Activated naive CD8-positive, alpha-beta T cell (primary cell): Measurements from ENCODE around the gene CDC14C.
"Not testable (repeated sequence)": the region's sequence is repeated elsewhere in the genome, so short reads cannot be mapped to it uniquely, and the experiment has no call there.

ENCODE experiments used
- H3K27ac Mint-ChIP-seq: one replicate; pipeline ENCODE4 v1.8.0; 2021; ENCODE audit warnings: mixed read lengths
- H3K27me3 Mint-ChIP-seq: one replicate; pipeline ENCODE4 v1.8.0; 2021; ENCODE audit warnings: mixed read lengths
- H3K36me3 Mint-ChIP-seq: one replicate; pipeline ENCODE4 v1.8.0; 2021; ENCODE audit warnings: mixed read lengths
- H3K4me1 Mint-ChIP-seq: one replicate; pipeline ENCODE4 v1.8.0; 2021; ENCODE audit warnings: low read depth, mixed read lengths
- H3K4me3 Mint-ChIP-seq: one replicate; pipeline ENCODE4 v1.8.0; 2021; ENCODE audit warnings: mild to moderate bottlenecking, mixed read lengths
- H3K9me3 Mint-ChIP-seq: one replicate; pipeline ENCODE4 v1.8.0; 2021; ENCODE audit warnings: low read depth, mixed read lengths

CDC14C gene

GRCh38 chr7:48924433-48924832 lies at the start of gene CDC14C:
Gene CDC14C, plus strand, starts transcription at chr7:48924547. Its CDS starts 126 bp downstream, at chr7:48924673.
- Mint-ChIP-seq H3K27me3 (no peaks in the 10 kb centered on the region), H3K4me1 (no peaks in the 10 kb centered on the region), H3K27ac (no peak within 1 kb of the TSS), H3K36me3 (no peaks in the 10 kb centered on the region), H3K9me3 (no peaks in the 10 kb centered on the region), H3K4me3 (no peak within 1 kb of the TSS)

GRCh38 chr7:48875045-48875916 lies 49.1 kb upstream of the CDC14C start:
- H3K9me3 Mint-ChIP-seq = no peaks in the 10 kb centered on the region
- no peaks in the 10 kb centered on the region for H3K36me3 Mint-ChIP-seq
- H3K4me3 Mint-ChIP-seq = no peak overlapping the region
- no peaks in the 10 kb centered on the region for H3K27me3 Mint-ChIP-seq
- no peaks in the 10 kb centered on the region for H3K4me1 Mint-ChIP-seq
- no peak overlapping the region for H3K27ac Mint-ChIP-seq

DNA sequence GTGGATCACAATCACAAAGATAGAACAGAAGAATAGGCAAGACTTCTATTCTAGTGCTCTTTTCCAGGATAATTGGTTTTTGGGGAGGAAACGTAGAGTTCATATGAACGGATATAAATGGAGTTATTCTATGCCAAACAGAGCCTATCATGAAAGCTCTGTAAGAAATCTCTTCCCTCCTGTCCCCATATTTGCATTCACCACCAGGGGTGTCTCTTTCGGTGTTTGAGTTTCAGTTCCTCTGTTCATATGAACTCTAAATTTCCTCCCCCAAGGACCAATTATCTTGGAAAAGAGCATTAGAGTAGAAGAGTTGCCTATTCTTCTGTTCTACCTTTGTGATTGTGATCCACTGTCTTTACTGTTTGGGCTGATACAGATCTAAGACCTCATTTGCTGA lies 48.3 kb upstream of the CDC14C start:
- Mint-ChIP-seq H3K36me3 (no peaks in the 10 kb centered on the region), H3K4me1 (no peaks in the 10 kb centered on the region), H3K27ac (no peak overlapping the region), H3K27me3 (no peaks in the 10 kb centered on the region), H3K4me3 (no peak overlapping the region), H3K9me3 (no peaks in the 10 kb centered on the region)

DNA sequence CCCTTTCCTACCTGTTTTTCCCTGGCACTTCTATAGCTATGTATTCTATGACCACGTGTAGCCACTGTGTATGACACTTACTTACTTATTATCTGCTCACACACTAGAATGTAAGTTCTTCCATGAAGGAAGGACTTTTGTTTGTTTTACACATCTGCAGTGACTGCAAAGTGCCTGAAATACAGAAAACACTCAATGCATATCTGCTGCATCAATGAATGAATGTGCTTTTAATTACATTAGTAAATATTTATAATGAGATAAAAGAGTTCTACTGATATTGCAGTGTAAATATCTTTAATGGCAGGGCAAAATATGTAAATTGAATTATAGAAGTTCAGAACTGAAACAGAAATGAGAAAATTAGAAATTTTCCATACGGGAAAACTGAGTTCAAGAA lies 43.5 kb upstream of the CDC14C start:
- no peaks in the 10 kb centered on the region for H3K36me3 Mint-ChIP-seq

GRCh38 chr7:48887500-48887899 lies 36.8 kb upstream of the CDC14C start:
- Mint-ChIP-seq H3K9me3 (peaks cover 4% of the 10 kb centered on the region), H3K27me3 (no peaks in the 10 kb centered on the region), H3K27ac (no peak overlapping the region), H3K36me3 (peaks cover 2% of the 10 kb centered on the region), H3K4me3 (no peak overlapping the region), H3K4me1 (no peaks in the 10 kb centered on the region)

More for the DNA sequence above, 43.5 kb upstream of the CDC14C start:
- Mint-ChIP-seq H3K4me1 (no peaks in the 10 kb centered on the region), H3K27ac (no peak overlapping the region), H3K9me3 (no peaks in the 10 kb centered on the region), H3K27me3 (no peaks in the 10 kb centered on the region), H3K4me3 (no peak overlapping the region)

GRCh38 chr7:48894574-48894973 lies 29.8 kb upstream of the CDC14C start:
- Mint-ChIP-seq H3K27ac (no peak overlapping the region), H3K9me3 (peaks cover 4% of the 10 kb centered on the region), H3K27me3 (no peaks in the 10 kb centered on the region), H3K4me3 (no peak overlapping the region), H3K36me3 (no peaks in the 10 kb centered on the region), H3K4me1 (no peaks in the 10 kb centered on the region)

- Mint-ChIP-seq H3K4me3 (no peak overlapping the region), H3K27me3 (no peaks in the 10 kb centered on the region), H3K4me1 (no peaks in the 10 kb centered on the region), H3K36me3 (no peaks in the 10 kb centered on the region), H3K9me3 (peaks cover under 1% of the 10 kb centered on the region), H3K27ac (no peak overlapping the region)
Observed at GRCh38 chr7:48899932-48900331, 24.4 kb upstream of the CDC14C start.

DNA sequence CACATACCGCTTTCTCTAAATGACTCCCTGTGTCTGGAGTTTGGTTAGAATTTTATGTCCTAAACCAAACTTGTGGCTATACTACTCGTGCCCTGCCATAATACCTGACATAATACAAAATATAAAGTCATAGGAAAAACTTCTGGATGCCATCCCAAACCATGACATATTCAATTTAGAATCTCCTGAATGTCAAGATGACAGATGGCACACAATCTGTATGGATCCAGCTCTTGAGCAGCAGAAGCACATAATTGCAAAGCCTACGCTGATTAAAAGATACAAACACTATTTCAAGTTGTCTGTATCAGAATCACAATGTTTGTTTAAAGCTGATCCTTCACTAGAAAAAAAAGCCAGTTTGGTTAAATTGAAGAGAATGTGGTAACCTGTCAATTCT lies 22.4 kb upstream of the CDC14C start:
- H3K9me3 Mint-ChIP-seq = peaks cover 6% of the 10 kb centered on the region
- H3K27me3 Mint-ChIP-seq = no peaks in the 10 kb centered on the region
- no peaks in the 10 kb centered on the region for H3K4me1 Mint-ChIP-seq
- H3K36me3 Mint-ChIP-seq = no peaks in the 10 kb centered on the region
- no peak overlapping the region for H3K4me3 Mint-ChIP-seq
- no peak overlapping the region for H3K27ac Mint-ChIP-seq

GRCh38 chr7:48904975-48905374 lies 19.4 kb upstream of the CDC14C start:
- no peaks in the 10 kb centered on the region for H3K4me1 Mint-ChIP-seq
- H3K36me3 Mint-ChIP-seq = no peaks in the 10 kb centered on the region

GRCh38 chr7:48905686-48906085 lies 18.7 kb upstream of the CDC14C start:
- H3K36me3 Mint-ChIP-seq, H3K4me1 Mint-ChIP-seq, H3K27me3 Mint-ChIP-seq, H3K27ac Mint-ChIP-seq, H3K4me3 Mint-ChIP-seq, H3K9me3 Mint-ChIP-seq: not testable (repeated sequence)

More at GRCh38 chr7:48904975-48905374, 19.4 kb upstream of the CDC14C start:
- H3K4me3 Mint-ChIP-seq = no peak overlapping the region
- no peaks in the 10 kb centered on the region for H3K27me3 Mint-ChIP-seq
- peaks cover 6% of the 10 kb centered on the region for H3K9me3 Mint-ChIP-seq
- no peak overlapping the region for H3K27ac Mint-ChIP-seq

- H3K9me3 Mint-ChIP-seq = peaks cover 12% of the 10 kb centered on the region
- H3K4me1 Mint-ChIP-seq, H3K27ac Mint-ChIP-seq, H3K4me3 Mint-ChIP-seq, H3K36me3 Mint-ChIP-seq, H3K27me3 Mint-ChIP-seq: not testable (repeated sequence)
Observed at GRCh38 chr7:48909887-48910286, 14.5 kb upstream of the CDC14C start.

- Mint-ChIP-seq H3K4me3 (no peak overlapping the region), H3K36me3 (no peaks in the 10 kb centered on the region), H3K27me3 (no peaks in the 10 kb centered on the region), H3K4me1 (no peaks in the 10 kb centered on the region), H3K9me3 (no peaks in the 10 kb centered on the region), H3K27ac (no peak overlapping the region)
Observed at GRCh38 chr7:48931481-48931880, 7.1 kb downstream of the CDC14C start.

GRCh38 chr7:48932126-48932910 lies 8.0 kb downstream of the CDC14C start:
- H3K4me1 Mint-ChIP-seq = no peaks in the 10 kb centered on the region
- H3K9me3 Mint-ChIP-seq = no peaks in the 10 kb centered on the region
- no peak overlapping the region for H3K27ac Mint-ChIP-seq
- H3K4me3 Mint-ChIP-seq = no peak overlapping the region
- no peaks in the 10 kb centered on the region for H3K36me3 Mint-ChIP-seq
- no peaks in the 10 kb centered on the region for H3K27me3 Mint-ChIP-seq

DNA sequence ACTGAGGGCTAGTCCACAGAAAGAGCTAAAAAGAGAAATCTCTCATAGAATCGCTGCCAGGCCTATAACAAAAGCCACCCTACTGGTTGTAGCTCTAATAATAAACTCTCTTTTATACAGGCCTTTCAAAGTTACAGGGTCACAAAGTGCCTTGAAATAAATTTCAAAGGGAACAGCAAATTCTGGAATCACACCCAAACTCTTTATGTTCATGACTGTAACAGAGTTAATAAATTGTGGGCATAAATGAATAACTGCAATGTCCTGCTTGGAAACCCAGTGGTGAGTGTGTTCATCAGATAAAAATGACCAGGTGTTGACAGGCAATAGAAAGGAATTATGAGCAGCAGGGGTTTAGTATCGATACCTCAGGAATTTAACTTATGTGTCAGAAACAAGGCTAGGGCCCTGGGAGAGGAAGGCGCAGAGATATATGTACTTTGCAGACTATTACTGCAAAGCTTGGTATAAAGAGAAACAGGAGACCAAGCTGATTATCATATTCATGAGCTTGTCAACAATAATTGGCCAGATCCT lies 9.3 kb downstream of the CDC14C start:
- Mint-ChIP-seq H3K36me3 (no peaks in the 10 kb centered on the region), H3K4me3 (no peak overlapping the region), H3K27me3 (no peaks in the 10 kb centered on the region), H3K9me3 (no peaks in the 10 kb centered on the region), H3K4me1 (no peaks in the 10 kb centered on the region), H3K27ac (no peak overlapping the region)

DNA sequence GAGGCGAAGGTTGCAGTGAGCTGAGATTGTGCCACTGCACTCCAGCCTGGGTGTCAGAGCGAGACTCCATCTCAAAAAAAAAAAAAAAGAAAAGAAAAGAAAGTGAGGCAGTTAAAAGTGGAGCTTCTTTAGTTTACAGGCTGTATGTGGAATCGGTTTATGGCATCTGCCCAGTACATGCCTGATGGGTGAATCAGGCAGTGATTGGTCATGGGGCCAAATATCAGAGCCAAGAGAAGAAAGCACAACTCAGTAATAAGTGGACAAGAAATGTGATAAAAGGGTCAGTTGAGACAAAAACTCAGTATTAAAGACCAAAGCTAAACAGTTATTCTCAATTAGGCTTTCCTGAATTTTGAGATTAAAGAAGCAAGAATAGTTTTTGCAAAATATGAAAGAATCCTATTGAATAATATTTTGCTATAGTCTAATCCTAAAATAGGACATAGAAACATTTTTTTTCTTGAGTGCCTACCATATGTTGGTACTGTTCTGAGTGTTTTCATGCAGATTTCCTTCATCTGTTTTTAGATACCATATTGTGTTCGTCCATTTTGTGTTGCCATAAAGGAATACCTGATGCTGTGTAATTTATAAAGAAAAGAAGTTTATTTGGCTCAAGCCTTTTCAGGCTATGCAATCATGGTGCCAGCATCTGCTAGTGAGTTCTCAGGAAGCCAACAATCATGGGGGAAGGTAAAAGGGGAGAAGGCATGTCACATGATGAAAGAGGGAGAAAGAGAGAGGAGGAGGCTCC lies 14.4 kb downstream of the CDC14C start:
- Mint-ChIP-seq H3K27ac (no peak overlapping the region), H3K4me1 (no peaks in the 10 kb centered on the region), H3K36me3 (no peaks in the 10 kb centered on the region), H3K4me3 (no peak overlapping the region), H3K27me3 (no peaks in the 10 kb centered on the region), H3K9me3 (no peaks in the 10 kb centered on the region)
